ENCODE measurements around the gene PITX1.
"Not testable (repeated sequence)": the region's sequence is repeated elsewhere in the genome, so short reads cannot be mapped to it uniquely, and the experiment has no call there.

Gene PITX1

GRCh38 chr5:135033901-135034235 lies at the start of gene PITX1:
Gene PITX1, minus strand, starts transcription at chr5:135034228. Its CDS starts 347 bp downstream, at chr5:135033881.
- in situ Hi-C loops (cut with MboI; ENCODE audit: low sequenced_read_pairs) = no loop called here

DNA sequence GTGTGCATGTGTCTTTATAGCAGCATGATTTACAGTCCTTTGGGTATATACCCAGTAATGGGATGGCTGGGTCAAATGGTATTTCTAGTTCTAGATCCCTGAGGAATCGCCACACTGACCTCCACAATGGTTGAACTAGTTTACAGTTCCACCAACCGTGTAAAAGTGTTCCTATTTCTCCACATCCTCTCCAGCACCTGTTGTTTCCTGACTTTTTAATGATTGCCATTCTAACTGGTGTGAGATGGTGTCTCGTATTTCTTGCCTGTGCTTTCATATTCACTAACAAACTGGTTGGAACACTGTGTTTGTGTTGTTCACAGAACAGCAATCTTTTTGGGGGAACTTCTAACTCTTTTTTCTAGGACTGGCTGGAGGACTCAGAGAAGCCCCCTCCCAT lies 49.3 kb upstream of the PITX1 start:
- in situ Hi-C loops (cut with MboI; ENCODE audit: low sequenced_read_pairs) = not testable (repeated sequence)

- in situ Hi-C loops (cut with MboI; ENCODE audit: low sequenced_read_pairs) = no loop called here
Measured at GRCh38 chr5:135081240-135081639, 47.2 kb upstream of the PITX1 start.

DNA sequence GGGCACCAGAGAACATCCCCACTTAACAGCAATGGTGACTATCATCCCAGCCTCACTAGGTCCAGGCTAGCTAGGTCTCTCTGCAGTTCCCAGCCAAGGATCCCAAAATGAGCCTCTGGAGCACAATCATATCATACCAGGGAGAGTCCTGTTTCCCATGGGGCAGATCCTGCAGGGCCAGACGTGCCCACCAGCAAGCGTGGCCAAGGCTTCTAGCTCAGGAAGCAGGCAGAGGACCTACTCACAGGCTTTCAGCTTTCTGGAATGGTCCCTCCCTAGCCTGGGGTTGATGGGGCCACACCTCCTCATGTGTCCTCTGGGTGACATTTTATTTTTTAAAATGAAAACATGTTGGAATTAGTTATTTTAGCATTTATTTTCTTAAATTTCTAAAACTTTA lies 45.7 kb upstream of the PITX1 start:
- in situ Hi-C loops (cut with MboI; ENCODE audit: low sequenced_read_pairs) = no loop called here

GRCh38 chr5:135079099-135079681 lies 45.2 kb upstream of the PITX1 start:
- in situ Hi-C loops (cut with MboI; ENCODE audit: low sequenced_read_pairs) = no loop called here

- in situ Hi-C loops (cut with MboI; ENCODE audit: low sequenced_read_pairs) = no loop called here
Measured at GRCh38 chr5:135076801-135077200, 42.8 kb upstream of the PITX1 start.

DNA sequence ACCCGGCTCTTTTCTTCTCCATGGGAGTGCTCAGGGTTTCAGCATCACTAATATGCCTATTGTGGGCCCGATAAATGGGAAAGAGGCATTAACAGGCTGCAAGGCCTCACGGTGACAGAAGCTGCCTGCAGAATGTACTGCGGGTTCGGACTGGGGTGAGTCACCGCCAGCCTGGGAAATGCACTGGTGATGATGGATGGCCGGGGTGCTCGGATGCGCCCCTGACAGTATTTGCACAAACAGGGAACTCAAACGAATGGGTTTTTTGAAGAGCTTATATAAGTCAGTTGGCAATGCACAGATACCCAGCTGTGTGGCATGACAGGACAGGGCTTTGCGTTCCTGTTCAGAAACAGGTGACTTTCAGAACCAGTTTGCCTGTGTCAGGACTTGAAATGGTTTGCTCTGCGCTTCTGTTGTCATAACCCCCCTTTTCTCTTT lies 42.0 kb upstream of the PITX1 start:
- in situ Hi-C loops (cut with MboI; ENCODE audit: low sequenced_read_pairs) = no loop called here

GRCh38 chr5:135075621-135076020 lies 41.6 kb upstream of the PITX1 start:
- in situ Hi-C loops (cut with MboI; ENCODE audit: low sequenced_read_pairs) = no loop called here

GRCh38 chr5:135073761-135074345 lies 39.8 kb upstream of the PITX1 start:
- in situ Hi-C loops (cut with MboI; ENCODE audit: low sequenced_read_pairs) = no loop called here

- in situ Hi-C loops (cut with MboI; ENCODE audit: low sequenced_read_pairs) = no loop called here
Measured at GRCh38 chr5:135072387-135073281, 38.6 kb upstream of the PITX1 start.

GRCh38 chr5:135071311-135071710 lies 37.3 kb upstream of the PITX1 start:
- in situ Hi-C loops (cut with MboI; ENCODE audit: low sequenced_read_pairs) = no loop called here

DNA sequence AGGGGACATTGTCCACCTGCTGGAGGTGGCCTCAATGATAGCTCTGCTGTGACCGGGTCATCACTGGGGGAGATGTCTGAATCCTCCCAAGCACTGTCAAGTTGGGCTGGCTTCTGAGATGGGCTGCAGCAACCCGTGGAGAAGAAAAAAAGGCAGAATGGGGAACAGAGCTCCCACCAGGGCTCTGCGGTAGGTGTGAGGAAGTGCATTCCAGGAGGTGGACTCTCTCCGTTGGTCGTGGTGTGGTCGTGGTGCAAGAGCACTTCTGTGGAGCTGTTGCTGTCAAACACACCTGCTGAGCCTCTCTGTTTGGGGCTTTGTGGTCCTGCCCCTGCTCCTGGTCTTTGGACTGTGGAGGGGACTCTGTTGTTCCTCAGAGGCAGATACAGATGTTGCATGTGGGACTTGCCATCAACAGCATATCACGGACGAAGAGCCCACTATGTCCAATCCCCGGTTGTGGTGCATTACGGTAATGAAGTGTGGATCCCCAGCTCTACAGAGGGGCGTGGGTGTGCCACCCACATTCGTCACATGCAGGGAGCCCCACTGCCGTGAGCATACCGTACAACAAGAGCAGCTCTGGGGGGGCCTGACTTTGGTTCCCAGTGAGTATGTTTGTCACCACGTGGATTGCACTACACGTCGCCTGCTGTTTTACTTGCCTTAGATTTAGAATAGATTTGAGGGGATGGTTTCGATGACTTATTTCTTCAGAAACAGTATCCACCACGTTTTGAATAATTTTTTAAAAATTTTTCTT lies 36.0 kb upstream of the PITX1 start:
- in situ Hi-C loops (cut with MboI; ENCODE audit: low sequenced_read_pairs) = no loop called here

DNA sequence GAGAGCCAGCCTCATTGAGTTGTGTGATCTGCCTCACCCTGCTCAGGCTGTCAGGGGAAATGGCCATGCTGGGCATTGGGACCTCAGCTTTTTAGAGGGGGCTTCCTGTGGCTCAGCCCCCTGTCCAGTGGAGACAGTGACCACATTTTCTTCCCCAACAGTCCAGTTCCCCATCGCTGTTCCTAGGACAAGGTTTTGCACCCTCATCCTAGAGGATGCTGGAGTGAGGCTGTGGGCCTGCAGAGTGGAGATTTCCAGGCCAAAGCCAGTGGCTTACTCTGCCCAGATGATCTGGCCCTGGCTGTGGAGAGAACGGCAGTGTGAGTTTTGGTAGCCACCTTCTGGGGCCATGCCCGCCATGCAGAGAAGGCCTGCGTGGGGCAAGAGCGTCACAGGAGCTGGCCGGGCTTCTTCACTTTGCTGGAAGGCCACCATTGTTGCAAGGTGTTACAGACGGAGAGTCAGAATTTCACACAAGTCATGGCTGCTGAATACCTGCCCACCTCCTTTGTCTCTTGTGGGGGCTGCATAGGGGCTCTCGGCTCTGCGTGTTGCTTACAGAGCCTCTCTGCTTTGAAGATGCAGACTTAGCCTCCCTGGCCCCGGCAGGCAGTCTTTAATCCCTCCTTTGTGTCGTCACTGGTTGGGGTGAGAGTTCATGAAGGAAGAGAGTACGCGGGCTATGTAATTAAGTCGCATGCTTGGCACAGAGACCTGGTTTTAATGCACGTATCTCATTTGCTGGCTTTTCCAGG lies 35.2 kb upstream of the PITX1 start:
- in situ Hi-C loops (cut with MboI; ENCODE audit: low sequenced_read_pairs) = no loop called here

DNA sequence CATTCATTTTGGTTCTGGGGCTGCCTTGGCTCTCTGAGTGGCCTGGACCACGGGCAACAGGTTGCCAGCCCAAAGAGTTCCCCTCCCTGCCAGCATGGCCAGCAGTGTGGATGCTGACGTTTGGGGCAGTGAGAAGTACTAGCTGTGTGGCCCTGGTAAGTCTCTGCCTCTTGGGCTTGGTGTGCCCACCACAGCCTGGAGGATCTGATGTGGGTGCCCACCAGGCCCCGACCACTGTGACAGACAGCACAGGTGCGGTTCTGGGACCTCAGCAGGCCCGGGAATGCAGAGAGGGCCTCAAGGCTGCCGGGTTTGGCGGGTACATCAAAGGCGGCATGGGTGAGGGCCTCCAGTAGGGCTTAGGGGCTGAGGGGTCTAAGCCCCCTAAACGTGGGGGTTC lies 33.6 kb upstream of the PITX1 start:
- in situ Hi-C loops (cut with MboI; ENCODE audit: low sequenced_read_pairs) = no loop called here

- in situ Hi-C loops (cut with MboI; ENCODE audit: low sequenced_read_pairs) = no loop called here
Measured at GRCh38 chr5:135066781-135067180, 32.8 kb upstream of the PITX1 start.

DNA sequence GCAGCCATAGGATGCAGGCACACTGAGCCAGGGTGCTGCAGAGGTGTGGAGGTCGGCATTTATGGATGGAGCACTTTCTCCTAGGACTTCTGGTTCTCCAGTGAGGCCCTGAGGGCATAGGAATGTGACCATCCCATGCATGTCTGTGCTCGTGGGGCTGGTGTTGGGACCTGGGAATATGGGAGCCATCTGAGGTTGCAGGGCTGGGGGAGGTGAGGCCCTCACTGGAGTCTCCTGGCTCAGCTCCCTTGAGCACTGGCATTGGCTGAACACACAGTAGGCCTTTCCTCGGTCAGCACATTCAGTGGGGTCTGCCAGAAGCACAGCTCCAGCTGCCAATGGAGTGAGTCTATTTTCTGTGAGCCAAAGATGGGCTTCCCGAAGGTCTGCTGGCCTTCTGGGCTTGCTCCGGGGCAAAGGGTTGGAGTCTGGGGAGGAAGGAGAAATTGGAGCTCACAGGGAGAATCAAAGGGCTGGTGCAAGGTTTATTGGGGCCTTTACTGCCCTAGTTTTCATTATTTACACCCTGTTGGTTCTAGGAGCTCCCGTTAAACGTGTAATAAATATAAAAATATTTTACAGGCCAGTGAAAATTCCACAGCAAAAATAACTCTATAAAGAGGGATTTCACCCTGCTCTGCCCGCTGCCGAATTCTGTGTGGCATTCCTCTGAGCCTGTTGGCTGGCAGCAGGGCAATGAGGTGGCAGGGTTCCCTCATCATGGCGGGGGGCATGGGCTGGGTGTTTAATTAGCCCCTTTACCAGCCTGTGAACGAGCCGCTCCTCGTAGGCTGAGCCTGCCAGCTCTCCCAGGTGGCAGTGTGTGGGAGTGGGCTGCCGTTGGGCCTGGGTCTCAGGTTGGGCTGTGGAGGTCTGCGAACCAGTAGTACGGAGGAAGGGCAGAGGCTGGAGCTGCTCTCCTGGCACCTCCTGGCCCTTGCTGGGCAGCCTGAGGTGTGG lies 31.6 kb upstream of the PITX1 start:
- in situ Hi-C loops (cut with MboI; ENCODE audit: low sequenced_read_pairs) = no loop called here

GRCh38 chr5:135064235-135064570 lies 30.2 kb upstream of the PITX1 start:
- in situ Hi-C loops (cut with MboI; ENCODE audit: low sequenced_read_pairs) = no loop called here

GRCh38 chr5:135063511-135064234 lies 29.6 kb upstream of the PITX1 start:
- in situ Hi-C loops (cut with MboI; ENCODE audit: low sequenced_read_pairs) = no loop called here

GRCh38 chr5:135063056-135063445 lies 29.0 kb upstream of the PITX1 start:
- in situ Hi-C loops (cut with MboI; ENCODE audit: low sequenced_read_pairs) = no loop called here

Measured in HL-60/S4 treated with phorbol 12-myristate 13-acetate at 8.2 ng/mL for 4 days and 3 days (cell line).